ENCODE data around the gene MSH3. TPM values are rescaled to one million over a fixed set of nuclear protein-coding genes. Genes with fewer than 3 reads are reported as not detected.

The MSH3 gene
- total and polyA plus RNA-seq, 2 donors from 2014 or later: 7.0 to 22.1 TPM

GRCh38 chr5:80904533-80905187 is 250.2 kb downstream of the MSH3 start:
- TF ChIP-seq CTCF (IDR thresholded peaks at IDR 0.05; ENCODE audit: borderline replicate concordance, extremely low read depth, insufficient read depth): no peak

GRCh38 chr5:80905405-80905804 is 251.0 kb downstream of the MSH3 start:
- DNase-seq (no peak), FAIRE-seq (no peak)
- Histone ChIP-seq H3K27me3 (ENCODE audit: control insufficient read depth, insufficient read depth, low read length) (no peaks in the 10 kb centered on the region), H3K27ac (ENCODE audit: low read depth in 2 of 2, low read length in 2 of 2) (no peak overlapping the region), H3K36me3 (ENCODE audit: control insufficient read depth in 2 of 3, insufficient read depth in 3 of 3, low read length in 3 of 3) (no peaks in the 10 kb centered on the region), H3K9ac (ENCODE audit: low read length in 3 of 3) (no peak overlapping the region), H3K4me3 (ENCODE audit: low read length in 3 of 3) (no peak overlapping the region), H3K4me1 (ENCODE audit: control insufficient read depth in 2 of 3, insufficient read depth in 2 of 3, low read depth in 1 of 3, low read length in 3 of 3) (no peaks in the 10 kb centered on the region), H3K9me3 (ENCODE audit: control insufficient read depth in 2 of 3, insufficient read depth in 1 of 3, low read length in 3 of 3) (no peaks in the 10 kb centered on the region)
- intact Hi-C loops (cut with DNase I): no loop called here
- no peak for TF ChIP-seq CTCF (IDR thresholded peaks at IDR 0.05; ENCODE audit: borderline replicate concordance, extremely low read depth, insufficient read depth)

More at GRCh38 chr5:80904533-80905187, 250.2 kb downstream of the MSH3 start:
- no peaks in the 10 kb centered on the region for H3K27me3 ChIP-seq (ENCODE audit: control insufficient read depth, insufficient read depth, low read length)
- H3K9me3 ChIP-seq (ENCODE audit: control insufficient read depth in 2 of 3, insufficient read depth in 1 of 3, low read length in 3 of 3): no peaks in the 10 kb centered on the region
- no peak overlapping the region for H3K27ac ChIP-seq (ENCODE audit: low read depth in 2 of 2, low read length in 2 of 2)
- FAIRE-seq: no peak
- intact Hi-C loops (cut with DNase I): no loop called here
- no peaks in the 10 kb centered on the region for H3K36me3 ChIP-seq (ENCODE audit: control insufficient read depth in 2 of 3, insufficient read depth in 3 of 3, low read length in 3 of 3)
- no peak for DNase-seq
- H3K4me3 ChIP-seq (ENCODE audit: low read length in 3 of 3): no peak overlapping the region
- H3K9ac ChIP-seq (ENCODE audit: low read length in 3 of 3): no peak overlapping the region
- H3K4me1 ChIP-seq (ENCODE audit: control insufficient read depth in 2 of 3, insufficient read depth in 2 of 3, low read depth in 1 of 3, low read length in 3 of 3): no peaks in the 10 kb centered on the region

DNA sequence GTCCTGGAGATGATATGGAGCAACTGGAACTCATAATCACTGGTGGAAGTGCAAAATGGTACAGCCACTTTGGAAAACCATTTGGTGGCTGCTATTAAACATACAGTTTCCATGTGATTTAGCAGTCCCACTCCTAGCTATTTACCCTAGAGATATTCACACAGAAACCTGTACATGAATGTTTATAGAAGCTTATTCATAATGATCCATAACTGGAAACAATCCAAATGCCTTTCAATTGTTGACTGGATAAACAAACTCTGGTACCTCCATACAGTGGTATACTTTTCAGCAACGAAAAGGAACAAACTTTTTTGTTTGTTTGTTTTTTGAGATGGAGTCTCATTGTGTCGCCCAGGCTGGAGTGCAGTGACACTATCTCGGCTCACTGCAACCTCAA is 258.0 kb downstream of the MSH3 start:
- intact Hi-C loops (cut with DNase I): no loop called here
- Histone ChIP-seq H3K4me3 (ENCODE audit: low read length in 3 of 3) (no peak overlapping the region), H3K9me3 (ENCODE audit: control insufficient read depth in 2 of 3, insufficient read depth in 1 of 3, low read length in 3 of 3) (peaks cover 0 to 7% (median 0%) of the 10 kb centered on the region in 3 donors), H3K27me3 (ENCODE audit: control insufficient read depth, insufficient read depth, low read length) (no peaks in the 10 kb centered on the region), H3K4me1 (ENCODE audit: control insufficient read depth in 2 of 3, insufficient read depth in 2 of 3, low read depth in 1 of 3, low read length in 3 of 3) (no peaks in the 10 kb centered on the region), H3K27ac (ENCODE audit: low read depth in 2 of 2, low read length in 2 of 2) (no peak overlapping the region), H3K36me3 (ENCODE audit: control insufficient read depth in 2 of 3, insufficient read depth in 3 of 3, low read length in 3 of 3) (no peaks in the 10 kb centered on the region), H3K9ac (ENCODE audit: low read length in 3 of 3) (no peak overlapping the region)
- FAIRE-seq: no peak
- no peak for DNase-seq
- no peak for TF ChIP-seq CTCF (IDR thresholded peaks at IDR 0.05; ENCODE audit: borderline replicate concordance, extremely low read depth, insufficient read depth)

GRCh38 chr5:80915716-80916115 is 261.3 kb downstream of the MSH3 start:
- H3K9ac ChIP-seq (ENCODE audit: low read length in 3 of 3): no peak overlapping the region
- no peaks in the 10 kb centered on the region for H3K4me1 ChIP-seq (ENCODE audit: control insufficient read depth in 2 of 3, insufficient read depth in 2 of 3, low read depth in 1 of 3, low read length in 3 of 3)
- H3K27me3 ChIP-seq (ENCODE audit: control insufficient read depth, insufficient read depth, low read length): no peaks in the 10 kb centered on the region
- intact Hi-C loops (cut with DNase I): no loop called here
- FAIRE-seq (no peak), DNase-seq (no peak)
- peaks cover 0 to 7% (median 0%) of the 10 kb centered on the region in 3 donors for H3K9me3 ChIP-seq (ENCODE audit: control insufficient read depth in 2 of 3, insufficient read depth in 1 of 3, low read length in 3 of 3)
- no peak overlapping the region for H3K4me3 ChIP-seq (ENCODE audit: low read length in 3 of 3)
- H3K36me3 ChIP-seq (ENCODE audit: control insufficient read depth in 2 of 3, insufficient read depth in 3 of 3, low read length in 3 of 3): no peaks in the 10 kb centered on the region
- no peak overlapping the region for H3K27ac ChIP-seq (ENCODE audit: low read depth in 2 of 2, low read length in 2 of 2)
- no peak for TF ChIP-seq CTCF (IDR thresholded peaks at IDR 0.05; ENCODE audit: borderline replicate concordance, extremely low read depth, insufficient read depth)
